Measurements from ENCODE around the gene USF2.

- TF ChIP-seq STAT1 (conservative IDR thresholded peaks at IDR 0.05) (no peak), POLR2A (IDR thresholded peaks at IDR 0.05; ENCODE audit: low read depth, low read length) (no peak), CTCF (IDR thresholded peaks at IDR 0.05 in 2 of 3, conservative IDR thresholded peaks at IDR 0.05 in 1 of 3; ENCODE audit: control insufficient read depth in 2 of 3, extremely low read depth in 1 of 3, insufficient read depth in 1 of 3, low read depth in 3 of 3, low read length in 3 of 3) (no peak), MXI1 (IDR thresholded peaks at IDR 0.05; ENCODE audit: low read depth, low read length) (no peak), TARDBP (IDR thresholded peaks at IDR 0.05; ENCODE audit: borderline replicate concordance) (no peak), PRDM15 (CRISPR knock-in tag; IDR thresholded peaks at IDR 0.05) (no peak), YY1 (IDR thresholded peaks at IDR 0.05; ENCODE audit: low read depth, low read length) (no peak)
Measured at GRCh38 chr19:35297515-35297848, 28.7 kb downstream of the USF2 start.
